Measurements from ENCODE around the gene G2E3.

The G2E3 gene

DNA sequence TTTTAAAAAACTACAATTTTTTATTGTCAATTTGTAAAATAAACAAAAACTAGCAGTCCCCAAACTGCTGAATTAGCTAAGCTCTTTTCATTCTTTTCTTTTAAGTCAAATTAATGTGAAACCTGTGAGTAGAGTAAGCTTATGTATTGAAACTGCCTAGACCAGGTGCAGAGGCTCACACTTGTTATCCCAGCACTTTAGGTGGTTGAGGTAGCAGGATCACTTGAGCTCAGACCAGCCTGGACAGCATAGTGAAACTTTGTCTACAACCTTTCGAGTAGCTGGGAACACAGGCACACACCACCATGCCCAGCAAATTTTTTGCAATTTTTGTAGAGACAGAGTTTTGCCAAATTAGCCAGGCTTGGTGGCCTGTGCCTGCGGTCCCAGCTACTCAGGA is 89.5 kb downstream of the G2E3 start:
- DNase-seq (ENCODE audit: low read depth in 2 of 2, low spot score in 1 of 2): no peak

DNA sequence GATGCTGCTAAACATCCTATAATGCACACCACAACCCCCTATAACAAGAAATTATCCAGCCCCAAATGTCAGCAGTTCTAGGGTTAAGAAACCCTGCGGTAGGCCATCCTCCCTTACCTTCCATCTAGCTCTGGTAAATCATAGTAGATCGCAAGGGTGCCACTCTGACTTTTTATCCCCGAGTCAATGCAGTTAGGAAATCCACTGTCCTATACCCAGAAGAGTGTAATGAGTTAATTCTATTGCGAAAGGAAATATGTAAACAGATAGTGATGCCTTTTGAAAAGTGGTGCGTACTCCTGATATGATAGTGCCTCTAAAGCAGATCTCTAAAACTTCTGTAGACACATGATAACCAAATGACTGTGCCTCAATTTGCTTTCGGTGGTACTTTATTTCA is 93.0 kb downstream of the G2E3 start:
- DNase-seq (ENCODE audit: low read depth in 2 of 2, low spot score in 1 of 2): no peak

DNA sequence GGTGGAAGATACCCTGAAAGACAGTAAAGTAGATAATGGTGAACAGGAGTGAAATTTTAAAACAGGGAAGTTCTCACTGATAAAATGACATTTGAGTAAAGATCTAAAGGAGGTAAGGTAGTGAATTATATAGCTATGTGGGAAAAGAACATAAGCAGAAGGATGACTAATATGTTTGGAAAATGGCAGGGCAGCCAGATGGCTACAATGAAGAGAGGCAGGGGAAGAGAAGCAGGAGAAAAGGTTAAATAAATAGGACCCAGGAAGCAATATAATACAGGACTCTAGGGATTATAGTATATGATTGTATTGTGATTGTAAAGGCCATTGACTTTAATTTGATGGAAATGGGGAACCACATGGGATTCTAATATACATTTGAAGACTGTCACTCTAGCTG is 96.2 kb downstream of the G2E3 start:
- DNase-seq (ENCODE audit: low read depth in 2 of 2, low spot score in 1 of 2): no peak

DNA sequence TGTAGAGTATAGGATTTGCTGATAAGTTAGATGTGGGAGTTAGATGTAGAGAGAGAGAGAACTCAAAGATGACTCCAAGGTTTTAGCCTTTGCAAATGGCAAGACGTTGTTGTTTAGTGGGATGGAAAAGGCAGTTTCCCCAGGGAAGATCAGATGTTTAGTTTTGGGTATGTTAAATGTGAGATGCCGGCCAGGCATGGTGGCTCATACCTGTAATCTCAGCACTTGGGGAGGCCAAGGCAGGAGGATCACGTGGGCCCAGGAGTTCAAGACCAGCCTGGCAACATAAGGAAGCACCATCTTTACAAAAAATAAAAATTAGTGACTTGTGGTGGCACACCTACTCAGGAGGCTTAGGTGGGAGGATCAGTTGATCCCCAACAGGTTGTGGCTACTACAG is 96.7 kb downstream of the G2E3 start:
- DNase-seq (ENCODE audit: low read depth in 2 of 2, low spot score in 1 of 2): no peak

DNA sequence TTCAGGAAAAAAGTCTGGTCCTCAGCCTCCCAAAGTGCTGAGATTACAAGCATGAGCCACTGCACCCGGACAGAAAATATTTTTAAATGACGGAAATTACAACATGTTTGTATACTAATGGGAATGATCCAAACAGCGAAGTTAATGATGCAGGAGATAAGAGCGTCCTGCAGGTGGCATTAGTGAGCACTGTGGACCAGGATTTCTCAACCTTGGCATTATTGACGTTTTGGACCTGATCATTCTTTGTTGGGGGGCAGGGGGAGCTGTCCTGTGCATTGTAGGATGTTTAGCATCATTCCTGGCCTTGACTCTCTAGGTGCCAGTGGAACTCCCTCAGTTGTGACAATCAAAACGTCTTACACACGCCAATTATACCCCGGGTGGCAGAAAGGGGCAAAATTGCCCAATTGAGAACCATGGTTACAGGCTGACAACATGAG is 97.3 kb downstream of the G2E3 start:
- DNase-seq (ENCODE audit: low read depth in 2 of 2, low spot score in 1 of 2): no peak

DNA sequence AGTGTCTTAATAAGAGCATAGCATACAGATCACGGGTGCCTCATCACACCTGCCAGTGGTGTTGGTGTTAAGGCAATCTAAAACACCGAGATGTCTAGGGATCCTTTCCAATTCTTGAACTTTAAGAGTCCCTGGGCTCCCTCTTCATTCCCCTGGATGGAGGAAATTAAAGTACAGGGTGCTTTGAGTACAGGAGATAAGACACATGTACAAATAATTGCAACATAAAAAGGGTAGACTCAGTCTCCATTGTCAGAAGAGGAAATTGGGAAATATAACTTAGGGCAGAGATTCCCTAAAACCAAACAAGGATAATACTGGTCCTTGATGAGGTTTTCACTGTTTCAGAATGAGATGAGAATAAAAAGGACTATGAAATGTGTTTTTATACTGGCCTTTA is 98.1 kb downstream of the G2E3 start:
- DNase-seq (ENCODE audit: low read depth in 2 of 2, low spot score in 1 of 2): no peak

DNA sequence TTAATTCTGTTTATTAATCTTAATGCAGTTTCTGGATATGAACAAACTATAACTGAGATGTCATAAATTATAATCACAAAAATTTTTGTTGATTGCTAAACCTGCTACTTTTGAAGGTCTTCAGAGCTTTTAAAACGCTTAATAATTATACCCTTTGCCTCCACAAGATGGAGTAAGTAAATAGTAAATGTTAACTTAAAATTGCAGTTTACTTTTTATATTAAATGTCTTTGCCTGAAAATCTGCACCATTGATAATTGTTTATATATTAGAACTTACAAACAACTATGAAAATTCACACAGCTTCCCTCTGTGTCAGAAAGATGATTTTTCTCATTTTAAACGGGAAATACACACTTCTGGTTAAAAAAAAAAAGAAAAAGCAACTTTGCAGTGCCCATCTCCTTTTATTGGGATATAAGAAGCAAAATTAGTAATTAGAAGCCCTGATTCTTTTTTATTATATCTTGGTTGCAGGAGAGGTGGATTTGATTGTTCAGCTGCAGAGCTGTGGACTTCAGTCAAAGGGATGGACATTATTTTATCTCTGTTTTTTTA is 98.7 kb downstream of the G2E3 start:
- DNase-seq (ENCODE audit: low read depth in 2 of 2, low spot score in 1 of 2): no peak

DNA sequence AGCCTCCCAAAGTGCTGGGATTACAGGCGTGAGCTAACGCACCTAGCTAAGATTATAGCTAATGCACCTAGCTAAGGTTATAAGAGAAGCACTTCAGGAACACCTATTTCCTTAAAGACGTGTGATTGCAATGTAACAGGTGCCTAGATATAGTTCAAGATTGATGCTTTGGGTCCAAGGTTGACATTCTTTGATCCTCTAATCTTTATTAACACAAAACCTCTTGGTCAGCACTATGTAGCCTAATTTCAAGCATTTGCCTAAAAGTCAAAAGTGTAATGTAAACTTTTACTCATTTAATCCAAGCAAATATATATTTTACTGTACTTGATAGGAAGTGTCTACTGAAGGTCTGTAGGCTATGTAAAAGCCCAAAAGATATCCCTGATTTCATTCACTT is 99.7 kb downstream of the G2E3 start:
- DNase-seq (ENCODE audit: low read depth in 2 of 2, low spot score in 1 of 2): no peak

DNA sequence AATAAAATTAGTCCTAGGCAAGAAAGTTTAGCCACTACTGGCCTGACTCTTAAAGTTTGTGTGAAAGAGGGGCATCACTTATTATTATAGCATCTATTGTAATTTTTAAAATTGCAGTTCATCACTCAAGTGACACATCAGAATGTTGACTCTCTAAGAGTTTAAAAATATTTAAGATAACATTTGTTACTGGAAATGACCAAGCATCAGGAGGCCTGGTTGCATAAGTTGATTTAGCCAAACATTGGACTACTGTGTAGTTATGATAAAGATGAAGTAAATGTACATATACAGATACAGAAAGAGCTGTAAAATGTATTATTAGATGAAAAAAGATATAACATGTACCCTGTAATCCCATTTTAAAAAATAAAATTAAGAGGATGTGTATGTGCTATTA is 110.6 kb downstream of the G2E3 start:
- DNase-seq (ENCODE audit: low read depth in 2 of 2, low spot score in 1 of 2): no peak

Data from stimulated activated CD8-positive, alpha-beta memory T cell treated with anti-CD3 and anti-CD28 coated beads, Interleukin-4, amount 100 ng/mL, for 4 hours (primary cell).